ENCODE measurements around the gene NKX1-1.

GRCh38 chr4:1377606-1378261 lies 28.5 kb downstream of the NKX1-1 start:
- TF ChIP-seq CTCF (IDR thresholded peaks at IDR 0.05; ENCODE audit: poor library complexity, severe bottlenecking) (no peak), POLR2AphosphoS5 (IDR thresholded peaks at IDR 0.05) (no peak), MXI1 (conservative IDR thresholded peaks at IDR 0.05; ENCODE audit: poor library complexity, severe bottlenecking) (no peak), EP300 (conservative IDR thresholded peaks at IDR 0.05; ENCODE audit: poor library complexity, severe bottlenecking) (no peak)

All from neural cell (in vitro differentiated cells).